ENCODE results near the gene OXSM. TPM values are rescaled to one million over a fixed set of nuclear protein-coding genes. Genes with fewer than 3 reads are reported as not detected.

The OXSM gene
- total and polyA plus RNA-seq, 2 donors (not counting 3 experiments of a cell fraction or from before 2014, with no cell fraction given), result 8.1 to 9.0 TPM

DNA sequence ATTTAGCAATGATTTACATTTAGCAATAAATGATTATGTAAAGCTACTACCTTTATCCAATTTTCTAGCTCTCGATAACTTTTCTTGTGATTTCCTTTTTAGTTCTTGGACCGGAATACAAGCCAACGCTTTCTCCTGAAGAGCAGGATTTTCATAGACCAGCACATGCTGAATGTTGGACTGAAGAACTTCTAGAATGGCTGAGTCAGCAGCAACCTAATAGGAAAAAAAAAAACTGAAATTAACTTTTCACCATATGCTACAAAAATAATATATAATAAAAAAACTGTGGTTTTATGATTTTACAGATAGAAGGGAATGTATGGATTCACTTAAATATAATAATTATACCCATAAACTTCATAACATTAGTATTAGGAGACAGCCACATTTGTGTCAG lies 38.8 kb upstream of the OXSM start:
- no peaks in the 10 kb centered on the region for H4K20me1 ChIP-seq (replicated peaks; ENCODE audit: control insufficient read depth, extremely low read depth, insufficient read depth, low read length)
- CTCF ChIA-PET, result no interaction called here
- H3K4me2 ChIP-seq (ENCODE audit: insufficient read depth, low read length), result no peak overlapping the region
- H3K79me2 ChIP-seq (ENCODE audit: control insufficient read depth, insufficient read depth, low read length), result no peaks in the 10 kb centered on the region
- H3K36me3 ChIP-seq (ENCODE audit: control insufficient read depth in 2 of 2, extremely low read depth in 1 of 2, insufficient read depth in 2 of 2, low read length in 2 of 2), result peaks cover under 1 to 3% of the 10 kb centered on the region in 2 experiments
- dilution Hi-C loops (cut with MboI; ENCODE audit: extremely low pct_ligation_motif_present, low sequenced_read_pairs), result no loop called here
- no peak for TF ChIP-seq EZH2 (IDR thresholded peaks at IDR 0.05; ENCODE audit: borderline replicate concordance, low read depth, low read length, severe bottlenecking)
- FAIRE-seq, result no peak
- no peaks in the 10 kb centered on the region for H3K27me3 ChIP-seq (ENCODE audit: control insufficient read depth in 2 of 2, insufficient read depth in 2 of 2, low read length in 2 of 2)
- no peak overlapping the region for H3K4me3 ChIP-seq (replicated peaks in 1 of 3; ENCODE audit: insufficient read depth in 1 of 3, low read depth in 1 of 3, low read length in 3 of 3)
- H2AFZ ChIP-seq (ENCODE audit: low read depth, low read length), result no peak overlapping the region
- H3K9me1 ChIP-seq (replicated peaks; ENCODE audit: control insufficient read depth, extremely low read depth, insufficient read depth, low read length), result no peaks in the 10 kb centered on the region
- peaks cover 4% of the 10 kb centered on the region for H3K4me1 ChIP-seq (ENCODE audit: control insufficient read depth, extremely low read depth, insufficient read depth, low read length)
- intact Hi-C loops (cut with micrococcal nuclease), result no loop called here
- no peak for DNase-seq (ENCODE audit: low read depth, low spot score)
- no peak overlapping the region for H3K9ac ChIP-seq (replicated peaks; ENCODE audit: extremely low read depth, insufficient read depth, low read length)
- POLR2A ChIA-PET, result no interaction called here
- BruUV-seq (replicated peaks), result no TSS peak
- no peak overlapping the region for H3K27ac ChIP-seq (ENCODE audit: insufficient read depth, low read depth, low read length)
- no peaks in the 10 kb centered on the region for H3K9me3 ChIP-seq (replicated peaks; ENCODE audit: control insufficient read depth, insufficient read depth, low read length)

DNA sequence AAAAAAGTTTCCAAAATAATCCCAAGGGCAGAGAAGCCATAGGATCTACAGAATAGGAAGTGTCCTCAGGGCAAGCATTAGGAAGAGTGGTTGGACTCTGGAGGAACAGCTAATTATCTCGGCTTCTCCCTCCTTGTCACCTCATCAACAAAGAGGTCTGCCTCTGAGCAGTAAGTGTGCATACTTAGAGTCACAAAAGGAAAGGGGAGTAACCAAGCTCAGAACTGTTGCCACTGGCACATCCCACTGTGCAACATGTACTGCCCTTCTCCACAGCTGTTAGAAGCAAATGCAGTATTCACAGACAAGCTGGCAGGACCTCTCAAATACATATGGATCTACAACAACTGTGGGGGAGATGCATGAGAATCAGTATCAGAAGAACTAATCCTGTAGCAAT lies 38.2 kb upstream of the OXSM start:
- ChIA-PET POLR2A (no interaction called here), CTCF (no interaction called here)
- Histone ChIP-seq H3K27ac (ENCODE audit: insufficient read depth, low read depth, low read length) (no peak overlapping the region), H3K36me3 (ENCODE audit: control insufficient read depth in 2 of 2, extremely low read depth in 1 of 2, insufficient read depth in 2 of 2, low read length in 2 of 2) (peaks cover 0 to 3% of the 10 kb centered on the region in 2 experiments), H3K4me3 (replicated peaks in 1 of 3; ENCODE audit: insufficient read depth in 1 of 3, low read depth in 1 of 3, low read length in 3 of 3) (no peak overlapping the region), H3K4me1 (ENCODE audit: control insufficient read depth, extremely low read depth, insufficient read depth, low read length) (peaks cover under 1% of the 10 kb centered on the region), H3K4me2 (ENCODE audit: insufficient read depth, low read length) (no peak overlapping the region), H3K9me3 (replicated peaks; ENCODE audit: control insufficient read depth, insufficient read depth, low read length) (no peaks in the 10 kb centered on the region), H3K79me2 (ENCODE audit: control insufficient read depth, insufficient read depth, low read length) (no peaks in the 10 kb centered on the region), H3K27me3 (ENCODE audit: control insufficient read depth in 2 of 2, insufficient read depth in 2 of 2, low read length in 2 of 2) (no peaks in the 10 kb centered on the region), H3K9me1 (replicated peaks; ENCODE audit: control insufficient read depth, extremely low read depth, insufficient read depth, low read length) (no peaks in the 10 kb centered on the region), H2AFZ (ENCODE audit: low read depth, low read length) (no peak overlapping the region), H3K9ac (replicated peaks; ENCODE audit: extremely low read depth, insufficient read depth, low read length) (no peak overlapping the region), H4K20me1 (replicated peaks; ENCODE audit: control insufficient read depth, extremely low read depth, insufficient read depth, low read length) (no peaks in the 10 kb centered on the region)
- BruUV-seq (replicated peaks), result no TSS peak
- DNase-seq (ENCODE audit: low read depth, low spot score), result no peak
- intact Hi-C loops (cut with micrococcal nuclease) (no loop called here), dilution Hi-C loops (cut with MboI; ENCODE audit: extremely low pct_ligation_motif_present, low sequenced_read_pairs) (no loop called here)
- no peak for TF ChIP-seq EZH2 (IDR thresholded peaks at IDR 0.05; ENCODE audit: borderline replicate concordance, low read depth, low read length, severe bottlenecking)
- no peak for TF ChIP-seq GATA2 (IDR thresholded peaks at IDR 0.05; ENCODE audit: insufficient read depth, insufficient read length, low read depth, low read length)
- no peak for TF ChIP-seq POLR2AphosphoS5 (IDR thresholded peaks at IDR 0.05; ENCODE audit: insufficient read depth, low read depth, low read length)
- TF ChIP-seq JUN (IDR thresholded peaks at IDR 0.05; ENCODE audit: borderline replicate concordance, insufficient read depth, insufficient read length, low read depth), result no peak
- TF ChIP-seq, protein P1, sequence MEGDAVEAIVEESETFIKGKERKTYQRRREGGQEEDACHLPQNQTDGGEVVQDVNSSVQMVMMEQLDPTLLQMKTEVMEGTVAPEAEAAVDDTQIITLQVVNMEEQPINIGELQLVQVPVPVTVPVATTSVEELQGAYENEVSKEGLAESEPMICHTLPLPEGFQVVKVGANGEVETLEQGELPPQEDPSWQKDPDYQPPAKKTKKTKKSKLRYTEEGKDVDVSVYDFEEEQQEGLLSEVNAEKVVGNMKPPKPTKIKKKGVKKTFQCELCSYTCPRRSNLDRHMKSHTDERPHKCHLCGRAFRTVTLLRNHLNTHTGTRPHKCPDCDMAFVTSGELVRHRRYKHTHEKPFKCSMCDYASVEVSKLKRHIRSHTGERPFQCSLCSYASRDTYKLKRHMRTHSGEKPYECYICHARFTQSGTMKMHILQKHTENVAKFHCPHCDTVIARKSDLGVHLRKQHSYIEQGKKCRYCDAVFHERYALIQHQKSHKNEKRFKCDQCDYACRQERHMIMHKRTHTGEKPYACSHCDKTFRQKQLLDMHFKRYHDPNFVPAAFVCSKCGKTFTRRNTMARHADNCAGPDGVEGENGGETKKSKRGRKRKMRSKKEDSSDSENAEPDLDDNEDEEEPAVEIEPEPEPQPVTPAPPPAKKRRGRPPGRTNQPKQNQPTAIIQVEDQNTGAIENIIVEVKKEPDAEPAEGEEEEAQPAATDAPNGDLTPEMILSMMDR (IDR thresholded peaks at IDR 0.05; ENCODE audit: extremely low read depth in 1 of 2, insufficient read depth in 1 of 2, low read depth in 1 of 2, low read length in 2 of 2), result no peak
- no peak for TF ChIP-seq MYC (IDR thresholded peaks at IDR 0.05; ENCODE audit: low read depth, low read length)
- TF ChIP-seq, protein P2, sequence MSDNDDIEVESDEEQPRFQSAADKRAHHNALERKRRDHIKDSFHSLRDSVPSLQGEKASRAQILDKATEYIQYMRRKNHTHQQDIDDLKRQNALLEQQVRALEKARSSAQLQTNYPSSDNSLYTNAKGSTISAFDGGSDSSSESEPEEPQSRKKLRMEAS (IDR thresholded peaks at IDR 0.05; ENCODE audit: insufficient read depth, insufficient read length), result no peak
- no peak for FAIRE-seq

Data from endothelial cell of umbilical vein (primary cell).